AG09319 (cell line): Measurements from ENCODE around the gene MECR.

ENCODE experiments used
- DNase-seq: peaks from one replicate; pipeline ENCODE4 v3.0.0-alpha.2; 2010; ENCODE audit warnings: low read depth; ENCODE audit errors: extremely low read depth
- TF ChIP-seq, protein P1 (sequence below): IDR thresholded peaks from 2 replicates; pipeline ENCODE4 v1.5.1; 2011; ENCODE audit warnings: low read depth, mild to moderate bottlenecking, inconsistent platforms, low read length, moderate library complexity

Gene MECR, protein sequence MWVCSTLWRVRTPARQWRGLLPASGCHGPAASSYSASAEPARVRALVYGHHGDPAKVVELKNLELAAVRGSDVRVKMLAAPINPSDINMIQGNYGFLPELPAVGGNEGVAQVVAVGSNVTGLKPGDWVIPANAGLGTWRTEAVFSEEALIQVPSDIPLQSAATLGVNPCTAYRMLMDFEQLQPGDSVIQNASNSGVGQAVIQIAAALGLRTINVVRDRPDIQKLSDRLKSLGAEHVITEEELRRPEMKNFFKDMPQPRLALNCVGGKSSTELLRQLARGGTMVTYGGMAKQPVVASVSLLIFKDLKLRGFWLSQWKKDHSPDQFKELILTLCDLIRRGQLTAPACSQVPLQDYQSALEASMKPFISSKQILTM

DNA sequence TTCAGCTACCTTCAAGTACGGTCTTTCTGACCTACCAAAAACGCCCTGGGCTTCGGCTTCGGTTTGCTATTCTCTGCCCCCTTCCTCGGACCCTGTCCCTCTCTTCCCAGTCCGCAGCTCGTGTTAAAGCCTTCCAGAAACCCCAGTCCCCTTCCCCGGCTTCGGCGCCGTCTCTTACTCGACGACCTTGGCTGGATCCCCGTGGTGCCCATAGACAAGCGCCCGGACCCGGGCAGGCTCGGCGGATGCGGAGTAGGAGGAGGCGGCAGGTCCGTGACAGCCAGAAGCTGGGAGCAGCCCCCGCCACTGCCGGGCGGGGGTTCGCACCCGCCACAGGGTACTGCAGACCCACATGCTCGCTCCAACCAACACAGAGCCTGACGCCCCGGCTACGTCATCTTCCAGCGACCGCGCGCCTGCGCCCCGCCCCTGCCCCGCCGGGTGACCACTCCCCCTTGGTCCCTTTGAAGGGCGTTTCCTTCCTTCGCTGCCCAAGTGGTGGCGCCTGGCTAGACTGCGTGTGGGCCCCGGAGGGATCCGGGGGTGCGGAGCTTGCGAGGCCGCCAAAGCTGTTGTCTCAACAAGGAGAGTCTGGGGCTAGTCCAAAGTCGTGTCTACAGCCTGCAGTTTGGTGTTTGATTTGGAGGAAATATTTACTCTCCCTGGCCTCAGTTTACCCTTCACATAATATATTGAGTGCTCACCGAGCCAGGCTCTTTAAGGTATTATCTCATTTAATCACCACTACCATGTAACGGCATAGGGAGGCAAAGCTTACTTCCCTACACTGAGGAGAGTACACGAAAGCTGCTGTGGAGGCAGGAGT lies at the start of gene MECR:
Gene MECR (minus strand): TSS at position 382 of the 826 bp plus-strand sequence. CDS start 28 bp downstream, at position 354.
- TF ChIP-seq, protein P1, sequence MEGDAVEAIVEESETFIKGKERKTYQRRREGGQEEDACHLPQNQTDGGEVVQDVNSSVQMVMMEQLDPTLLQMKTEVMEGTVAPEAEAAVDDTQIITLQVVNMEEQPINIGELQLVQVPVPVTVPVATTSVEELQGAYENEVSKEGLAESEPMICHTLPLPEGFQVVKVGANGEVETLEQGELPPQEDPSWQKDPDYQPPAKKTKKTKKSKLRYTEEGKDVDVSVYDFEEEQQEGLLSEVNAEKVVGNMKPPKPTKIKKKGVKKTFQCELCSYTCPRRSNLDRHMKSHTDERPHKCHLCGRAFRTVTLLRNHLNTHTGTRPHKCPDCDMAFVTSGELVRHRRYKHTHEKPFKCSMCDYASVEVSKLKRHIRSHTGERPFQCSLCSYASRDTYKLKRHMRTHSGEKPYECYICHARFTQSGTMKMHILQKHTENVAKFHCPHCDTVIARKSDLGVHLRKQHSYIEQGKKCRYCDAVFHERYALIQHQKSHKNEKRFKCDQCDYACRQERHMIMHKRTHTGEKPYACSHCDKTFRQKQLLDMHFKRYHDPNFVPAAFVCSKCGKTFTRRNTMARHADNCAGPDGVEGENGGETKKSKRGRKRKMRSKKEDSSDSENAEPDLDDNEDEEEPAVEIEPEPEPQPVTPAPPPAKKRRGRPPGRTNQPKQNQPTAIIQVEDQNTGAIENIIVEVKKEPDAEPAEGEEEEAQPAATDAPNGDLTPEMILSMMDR, result peak; percentile 23
- peak; percentile 68 for DNase-seq

DNA sequence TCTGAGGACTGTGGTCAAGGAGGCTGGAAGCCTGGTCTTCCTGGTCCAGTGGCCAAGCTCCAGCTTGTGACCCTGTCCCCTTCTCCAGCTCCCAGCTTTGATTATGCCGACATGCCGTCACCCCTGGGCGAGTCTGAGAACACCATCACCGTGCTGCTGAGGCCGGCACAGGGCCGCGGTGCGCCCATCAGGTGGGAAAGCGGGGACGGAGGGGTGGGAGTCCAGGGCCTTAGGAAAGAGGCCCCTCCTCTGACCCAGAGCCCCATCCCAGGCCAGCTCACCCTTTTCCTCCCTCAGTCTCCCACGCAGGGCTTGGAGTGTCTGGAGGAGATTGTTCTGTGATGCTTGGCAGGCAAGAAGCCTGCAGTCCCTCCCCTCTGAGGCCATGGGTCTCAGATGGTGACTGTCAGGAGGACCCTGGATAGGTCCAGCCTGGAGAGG lies 49.2 kb upstream of the MECR start:
- no peak for DNase-seq

DNA sequence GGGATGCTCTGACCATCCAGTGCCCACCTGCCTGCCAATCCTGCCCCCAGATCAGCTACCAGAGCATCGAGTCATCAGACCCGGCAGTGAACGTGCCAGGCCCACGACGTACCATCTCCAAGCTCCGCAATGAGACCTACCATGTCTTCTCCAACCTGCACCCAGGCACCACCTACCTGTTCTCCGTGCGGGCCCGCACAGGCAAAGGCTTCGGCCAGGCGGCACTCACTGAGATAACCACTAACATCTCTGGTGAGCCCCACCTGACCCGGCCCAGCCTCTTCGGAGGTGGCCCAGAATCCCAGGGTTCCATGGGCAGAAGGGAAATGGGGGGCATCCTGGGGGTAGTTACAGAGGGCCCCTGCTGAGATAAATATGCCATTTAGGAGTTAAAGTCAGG lies 48.7 kb upstream of the MECR start:
- TF ChIP-seq, protein P1, result no peak

More for the DNA sequence above, 49.2 kb upstream of the MECR start:
- TF ChIP-seq, protein P1, result no peak

DNA sequence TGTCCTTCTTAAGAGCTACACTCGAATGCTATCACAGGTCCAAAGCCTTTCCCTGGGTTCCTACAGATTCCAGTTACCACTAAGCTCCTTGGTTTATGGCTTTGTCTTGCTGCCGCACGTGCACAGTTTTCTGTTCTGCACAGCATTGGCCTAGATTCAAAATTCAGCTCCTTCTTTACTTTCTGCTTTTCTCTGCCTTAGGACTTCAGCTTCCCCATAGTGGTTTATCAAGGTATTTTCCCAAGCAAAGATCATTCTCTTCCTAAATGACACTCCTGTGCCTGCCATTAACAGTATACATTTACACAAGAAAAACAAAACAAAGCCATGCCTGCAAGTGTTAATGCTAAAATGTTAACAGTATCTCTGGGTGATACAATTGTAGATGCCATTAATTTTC lies 47.4 kb upstream of the MECR start:
- TF ChIP-seq, protein P1, result no peak
- no peak for DNase-seq

More for the DNA sequence above, 48.7 kb upstream of the MECR start:
- no peak for DNase-seq

DNA sequence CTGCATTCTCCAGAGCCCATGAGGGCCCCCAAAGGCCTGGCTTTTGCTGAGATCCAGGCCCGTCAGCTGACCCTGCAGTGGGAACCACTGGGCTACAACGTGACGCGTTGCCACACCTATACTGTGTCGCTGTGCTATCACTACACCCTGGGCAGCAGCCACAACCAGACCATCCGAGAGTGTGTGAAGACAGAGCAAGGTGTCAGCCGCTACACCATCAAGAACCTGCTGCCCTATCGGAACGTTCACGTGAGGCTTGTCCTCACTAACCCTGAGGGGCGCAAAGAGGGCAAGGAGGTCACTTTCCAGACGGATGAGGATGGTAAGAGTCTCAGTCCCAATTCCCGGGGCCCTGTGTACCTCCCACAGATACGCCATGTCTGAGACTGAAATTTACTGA lies 44.7 kb upstream of the MECR start:
- TF ChIP-seq, protein P1, result no peak

DNA sequence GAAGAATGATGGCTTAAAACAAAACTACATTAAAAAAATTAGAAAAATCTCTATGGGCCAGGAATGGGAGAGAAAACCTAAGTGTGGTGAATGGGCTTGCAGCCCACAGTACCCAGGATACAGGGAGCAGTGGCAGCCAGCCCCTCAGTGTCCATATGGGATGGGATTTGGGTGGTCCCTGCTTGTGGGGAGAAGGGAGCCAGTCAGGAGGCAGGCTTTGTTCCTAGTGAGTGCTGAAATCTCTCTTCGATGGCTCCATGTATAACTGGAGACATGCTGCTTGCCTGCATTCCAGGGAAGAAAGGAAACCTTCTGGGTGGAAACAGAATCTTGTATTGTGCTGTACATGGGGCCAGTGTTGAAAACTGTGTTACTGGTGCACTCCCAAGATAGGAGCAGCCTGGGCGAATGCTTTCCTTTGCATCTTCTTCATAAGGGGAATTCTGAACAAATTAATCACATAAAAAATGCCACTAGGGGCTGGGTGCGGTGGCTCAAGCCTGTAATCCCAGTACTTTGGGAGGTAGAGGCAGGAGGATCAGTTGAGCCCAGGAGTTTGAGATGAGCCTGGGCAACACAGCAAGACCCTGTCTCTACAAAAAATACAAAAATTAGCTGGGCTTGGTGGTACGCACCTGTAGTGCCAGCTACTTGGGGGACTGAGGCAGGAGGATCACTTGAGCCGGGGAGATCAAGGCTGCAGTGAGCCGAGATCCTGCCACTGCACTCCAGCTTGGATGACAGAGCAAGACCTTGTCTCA lies 41.6 kb upstream of the MECR start:
- TF ChIP-seq, protein P1, result no peak
- DNase-seq, result no peak

More for the DNA sequence above, 44.7 kb upstream of the MECR start:
- DNase-seq, result no peak
